Ishikawa (cell line): ENCODE data around the gene EOGT.

Source experiments
- CEBPB ChIP-seq: IDR thresholded peaks from 2 replicates; pipeline ENCODE4 v1.6.1; 2012
- CREB1 ChIP-seq: IDR thresholded peaks from 2 replicates; pipeline ENCODE4 v1.6.1; 2012; ENCODE audit warnings: low read depth
- EGR1 ChIP-seq: IDR thresholded peaks from 2 replicates; pipeline ENCODE4 v1.6.1; 2012
- EP300 ChIP-seq: IDR thresholded peaks from 2 replicates; pipeline ENCODE4 v1.6.1; 2012; ENCODE audit warnings: borderline replicate concordance
- FOXM1 ChIP-seq: IDR thresholded peaks from 2 replicates; pipeline ENCODE4 v1.6.1; 2012; ENCODE audit warnings: low read depth, borderline replicate concordance
- NFIC ChIP-seq: IDR thresholded peaks from 2 replicates; pipeline ENCODE4 v1.6.1; 2012
- RAD21 ChIP-seq: IDR thresholded peaks from 2 replicates; pipeline ENCODE4 v1.6.1; 2012; ENCODE audit warnings: low read depth
- TAF1 ChIP-seq: IDR thresholded peaks from 2 replicates; pipeline ENCODE4 v1.6.1; 2012; ENCODE audit warnings: low read depth, mild to moderate bottlenecking
- TCF12 ChIP-seq: IDR thresholded peaks from 2 replicates; pipeline ENCODE4 v1.6.1; 2012; ENCODE audit warnings: low read depth
- TEAD4 ChIP-seq: IDR thresholded peaks from 2 replicates; pipeline ENCODE4 v1.6.1; 2012
- YY1 ChIP-seq: IDR thresholded peaks from 2 replicates; pipeline ENCODE4 v1.6.1; 2012; ENCODE audit warnings: low read depth
- ZBTB7A ChIP-seq: IDR thresholded peaks from 2 replicates; pipeline ENCODE4 v1.6.1; 2012; ENCODE audit warnings: low read depth
- TF ChIP-seq, protein P1 (sequence below): IDR thresholded peaks from 2 replicates; pipeline ENCODE4 v1.6.1; 2012
- TF ChIP-seq, protein P2 (sequence below): IDR thresholded peaks from 2 replicates; pipeline ENCODE4 v1.6.1; 2012
- TF ChIP-seq, protein P3 (sequence below): IDR thresholded peaks from 2 replicates; pipeline ENCODE4 v1.6.1; 2012; ENCODE audit warnings: low read depth, mild to moderate bottlenecking

Gene EOGT

GRCh38 chr3:68999605-69000004, 13.9 kb downstream of the EOGT start:
- no peak for TF ChIP-seq EP300
- no peak for TF ChIP-seq CEBPB
- no peak for TF ChIP-seq RAD21
- TF ChIP-seq, protein P1, sequence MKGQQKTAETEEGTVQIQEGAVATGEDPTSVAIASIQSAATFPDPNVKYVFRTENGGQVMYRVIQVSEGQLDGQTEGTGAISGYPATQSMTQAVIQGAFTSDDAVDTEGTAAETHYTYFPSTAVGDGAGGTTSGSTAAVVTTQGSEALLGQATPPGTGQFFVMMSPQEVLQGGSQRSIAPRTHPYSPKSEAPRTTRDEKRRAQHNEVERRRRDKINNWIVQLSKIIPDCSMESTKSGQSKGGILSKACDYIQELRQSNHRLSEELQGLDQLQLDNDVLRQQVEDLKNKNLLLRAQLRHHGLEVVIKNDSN: no peak
- no peak for TF ChIP-seq ZBTB7A
- TF ChIP-seq NFIC: no peak
- no peak for TF ChIP-seq TEAD4
- TF ChIP-seq, protein P2, sequence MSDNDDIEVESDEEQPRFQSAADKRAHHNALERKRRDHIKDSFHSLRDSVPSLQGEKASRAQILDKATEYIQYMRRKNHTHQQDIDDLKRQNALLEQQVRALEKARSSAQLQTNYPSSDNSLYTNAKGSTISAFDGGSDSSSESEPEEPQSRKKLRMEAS: no peak
- TF ChIP-seq, protein P3, sequence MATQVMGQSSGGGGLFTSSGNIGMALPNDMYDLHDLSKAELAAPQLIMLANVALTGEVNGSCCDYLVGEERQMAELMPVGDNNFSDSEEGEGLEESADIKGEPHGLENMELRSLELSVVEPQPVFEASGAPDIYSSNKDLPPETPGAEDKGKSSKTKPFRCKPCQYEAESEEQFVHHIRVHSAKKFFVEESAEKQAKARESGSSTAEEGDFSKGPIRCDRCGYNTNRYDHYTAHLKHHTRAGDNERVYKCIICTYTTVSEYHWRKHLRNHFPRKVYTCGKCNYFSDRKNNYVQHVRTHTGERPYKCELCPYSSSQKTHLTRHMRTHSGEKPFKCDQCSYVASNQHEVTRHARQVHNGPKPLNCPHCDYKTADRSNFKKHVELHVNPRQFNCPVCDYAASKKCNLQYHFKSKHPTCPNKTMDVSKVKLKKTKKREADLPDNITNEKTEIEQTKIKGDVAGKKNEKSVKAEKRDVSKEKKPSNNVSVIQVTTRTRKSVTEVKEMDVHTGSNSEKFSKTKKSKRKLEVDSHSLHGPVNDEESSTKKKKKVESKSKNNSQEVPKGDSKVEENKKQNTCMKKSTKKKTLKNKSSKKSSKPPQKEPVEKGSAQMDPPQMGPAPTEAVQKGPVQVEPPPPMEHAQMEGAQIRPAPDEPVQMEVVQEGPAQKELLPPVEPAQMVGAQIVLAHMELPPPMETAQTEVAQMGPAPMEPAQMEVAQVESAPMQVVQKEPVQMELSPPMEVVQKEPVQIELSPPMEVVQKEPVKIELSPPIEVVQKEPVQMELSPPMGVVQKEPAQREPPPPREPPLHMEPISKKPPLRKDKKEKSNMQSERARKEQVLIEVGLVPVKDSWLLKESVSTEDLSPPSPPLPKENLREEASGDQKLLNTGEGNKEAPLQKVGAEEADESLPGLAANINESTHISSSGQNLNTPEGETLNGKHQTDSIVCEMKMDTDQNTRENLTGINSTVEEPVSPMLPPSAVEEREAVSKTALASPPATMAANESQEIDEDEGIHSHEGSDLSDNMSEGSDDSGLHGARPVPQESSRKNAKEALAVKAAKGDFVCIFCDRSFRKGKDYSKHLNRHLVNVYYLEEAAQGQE: no peak

DNA sequence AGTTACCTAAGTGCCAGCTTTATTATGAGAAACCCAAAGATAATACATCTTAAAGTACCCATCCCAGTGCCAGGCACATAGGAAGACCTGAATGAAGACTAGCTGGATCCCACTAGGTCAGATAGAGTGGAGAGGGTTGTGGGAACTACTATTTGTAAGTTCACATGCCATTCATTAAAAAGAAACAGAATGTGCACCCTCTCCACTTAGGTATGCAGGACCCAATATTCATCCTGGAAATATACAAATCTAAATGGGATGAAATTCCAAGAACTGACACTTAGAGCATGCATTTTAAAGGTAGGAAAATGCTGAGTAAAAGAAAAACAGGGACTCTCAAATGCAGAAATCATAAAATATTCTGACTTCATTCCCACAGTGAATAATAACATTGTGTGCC, 14.3 kb downstream of the EOGT start:
- TF ChIP-seq YY1 (no peak), RAD21 (no peak), NFIC (no peak), CREB1 (no peak), TCF12 (no peak), EGR1 (no peak), FOXM1 (no peak), TAF1 (no peak), TEAD4 (no peak)
- TF ChIP-seq, protein P1: no peak

GRCh38 chr3:68997887-68998286, 15.6 kb downstream of the EOGT start:
- TF ChIP-seq EP300 (no peak), FOXM1 (no peak), TEAD4 (no peak)
- TF ChIP-seq, protein P3: no peak
- TF ChIP-seq, protein P2: no peak

DNA sequence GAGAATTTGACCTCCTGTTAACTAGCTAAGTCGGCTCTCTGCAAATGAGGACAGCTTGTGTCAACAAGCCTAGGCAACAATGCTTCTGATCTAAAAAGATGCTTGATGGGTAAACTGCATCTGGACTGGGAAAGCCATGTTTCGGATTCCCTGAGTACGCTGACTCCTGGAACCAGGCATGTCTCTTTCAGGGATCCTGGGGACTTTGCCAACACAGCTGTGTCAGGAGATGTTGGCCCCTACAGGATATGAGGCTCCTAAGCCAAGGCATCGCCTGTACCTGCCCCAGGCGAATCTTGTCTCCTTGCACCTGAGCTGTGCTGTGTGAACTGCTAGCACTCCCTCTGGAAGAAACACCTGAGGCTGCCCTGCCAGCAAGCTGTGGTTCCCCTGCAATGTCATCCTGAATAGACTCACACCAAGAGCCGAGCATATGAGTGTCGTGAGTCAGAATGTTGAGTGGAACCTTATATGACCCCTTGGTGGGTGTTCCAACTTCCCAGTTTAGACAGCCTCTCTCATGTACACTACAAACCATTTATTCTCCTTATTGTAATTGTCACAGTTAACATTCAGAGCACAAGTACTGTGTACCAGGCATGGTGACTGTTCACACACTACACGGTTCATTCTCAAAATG, 17.0 kb downstream of the EOGT start:
- TF ChIP-seq EP300: no peak
- TF ChIP-seq TCF12: no peak

GRCh38 chr3:68988740-68989139, 24.7 kb downstream of the EOGT start:
- no peak for TF ChIP-seq CEBPB
- no peak for TF ChIP-seq TCF12
- TF ChIP-seq ZBTB7A: no peak
- TF ChIP-seq, protein P2: no peak
- TF ChIP-seq RAD21: no peak
- no peak for TF ChIP-seq TEAD4
- TF ChIP-seq, protein P1: no peak

DNA sequence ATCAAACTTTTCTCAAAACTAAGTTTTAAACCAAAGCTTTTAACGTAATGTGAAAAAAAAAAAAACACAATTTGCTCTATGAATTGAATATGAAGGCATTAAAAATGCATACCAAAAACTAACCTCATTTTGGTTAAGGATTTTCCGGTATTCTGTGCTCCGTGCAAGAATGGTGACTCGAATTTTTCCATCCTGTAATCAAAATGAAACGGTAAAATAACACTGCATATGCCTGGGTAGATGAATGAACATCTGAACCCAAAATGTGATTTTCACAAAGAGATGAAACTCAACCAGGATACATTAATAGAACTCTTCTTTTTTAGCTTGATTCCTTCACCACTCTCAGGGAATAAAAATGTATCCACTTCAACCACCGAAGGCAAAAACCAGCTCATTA, 26.2 kb downstream of the EOGT start:
- TF ChIP-seq, protein P3: no peak
- TF ChIP-seq TAF1: no peak
- no peak for TF ChIP-seq FOXM1
- TF ChIP-seq EP300: no peak
- no peak for TF ChIP-seq YY1
- no peak for TF ChIP-seq TEAD4
- TF ChIP-seq CREB1: no peak
- TF ChIP-seq TCF12: no peak
